ENCODE data around the gene S100A9. TPM values are rescaled to one million over a fixed set of nuclear protein-coding genes. Genes with fewer than 3 reads are reported as not detected.

The S100A9 gene
- total RNA-seq, 1 experiment from 2014 or later, result 126 TPM

- Mint-ChIP-seq H3K4me3 (ENCODE audit: unreplicated experiment) (no peak overlapping the region), H3K4me1 (ENCODE audit: insufficient read depth, unreplicated experiment) (peaks cover 62% of the 10 kb centered on the region), H3K36me3 (ENCODE audit: insufficient read depth, unreplicated experiment) (no peaks in the 10 kb centered on the region), H3K27ac (ENCODE audit: low read depth, unreplicated experiment) (no peak overlapping the region), H3K9me3 (ENCODE audit: unreplicated experiment) (no peaks in the 10 kb centered on the region), H3K27me3 (ENCODE audit: insufficient read depth, unreplicated experiment) (no peaks in the 10 kb centered on the region)
- no peak for DNase-seq (ENCODE audit: unreplicated experiment)
- intact Hi-C loops (cut with micrococcal nuclease), result no loop called here
- ChIA-PET CTCF (interaction anchor here (0.6 to 9.3 kb wide), 3 partner anchors 38 to 297 kb away, joined by 3 to 92 read pairs (median 5); no protein-coding TSS in a partner anchor), POLR2A (interaction anchor here (6.7 kb wide), 1 partner anchor 17 kb away, joined by 44 read pairs; the partner anchor contains the start of gene S100A12)
- no TSS peak for BruUV-seq (replicated peaks)
- TF ChIP-seq CTCF (IDR thresholded peaks at IDR 0.05; ENCODE audit: unreplicated experiment), result no peak
Observed at GRCh38 chr1:153392258-153392657, 34.6 kb downstream of the S100A9 start.

GRCh38 chr1:153392822-153393221 lies 35.2 kb downstream of the S100A9 start:
- no peak for TF ChIP-seq CTCF (IDR thresholded peaks at IDR 0.05; ENCODE audit: unreplicated experiment)
- H3K27me3 Mint-ChIP-seq (ENCODE audit: insufficient read depth, unreplicated experiment), result no peaks in the 10 kb centered on the region
- no peak overlapping the region for H3K4me3 Mint-ChIP-seq (ENCODE audit: unreplicated experiment)
- no peaks in the 10 kb centered on the region for H3K36me3 Mint-ChIP-seq (ENCODE audit: insufficient read depth, unreplicated experiment)
- ChIA-PET POLR2A (interaction anchor here (0.7 to 6.7 kb wide), 4 partner anchors 8 to 584 kb away, joined by 4 to 44 read pairs (median 6); partner anchors contain the start of genes S100A12 and S100A9), CTCF (interaction anchor here (0.5 to 9.3 kb wide), 5 partner anchors 17 to 453 kb away, joined by 3 to 92 read pairs (median 3); partner anchors contain the start of gene S100A12)
- intact Hi-C loops (cut with micrococcal nuclease), result no loop called here
- H3K4me1 Mint-ChIP-seq (ENCODE audit: insufficient read depth, unreplicated experiment), result peaks cover 58% of the 10 kb centered on the region
- H3K9me3 Mint-ChIP-seq (ENCODE audit: unreplicated experiment), result no peaks in the 10 kb centered on the region
- BruUV-seq (replicated peaks), result no TSS peak
- H3K27ac Mint-ChIP-seq (ENCODE audit: low read depth, unreplicated experiment), result no peak overlapping the region
- DNase-seq (ENCODE audit: unreplicated experiment), result no peak

- TF ChIP-seq CTCF (IDR thresholded peaks at IDR 0.05; ENCODE audit: unreplicated experiment), result no peak
- Mint-ChIP-seq H3K4me3 (ENCODE audit: unreplicated experiment) (no peak overlapping the region), H3K36me3 (ENCODE audit: insufficient read depth, unreplicated experiment) (no peaks in the 10 kb centered on the region), H3K27ac (ENCODE audit: low read depth, unreplicated experiment) (no peak overlapping the region), H3K4me1 (ENCODE audit: insufficient read depth, unreplicated experiment) (peaks cover 55% of the 10 kb centered on the region), H3K9me3 (ENCODE audit: unreplicated experiment) (no peaks in the 10 kb centered on the region), H3K27me3 (ENCODE audit: insufficient read depth, unreplicated experiment) (no peaks in the 10 kb centered on the region)
- intact Hi-C loops (cut with micrococcal nuclease), result no loop called here
- peak; percentile 95 for DNase-seq (ENCODE audit: unreplicated experiment)
- POLR2A ChIA-PET, result interaction anchor here (1.0 to 6.7 kb wide), 5 partner anchors 9 to 37 kb away, joined by 3 to 44 read pairs (median 11); partner anchors contain the start of genes S100A12 and S100A9
- no TSS peak for BruUV-seq (replicated peaks)
- CTCF ChIA-PET, result interaction anchor here (0.5 to 9.3 kb wide), 3 partner anchors 27 to 738 kb away, joined by 4 to 92 read pairs (median 7); no protein-coding TSS in a partner anchor
Observed at GRCh38 chr1:153393926-153394325, 36.3 kb downstream of the S100A9 start.

GRCh38 chr1:153394391-153394790 lies 36.7 kb downstream of the S100A9 start:
- no peaks in the 10 kb centered on the region for H3K9me3 Mint-ChIP-seq (ENCODE audit: unreplicated experiment)
- BruUV-seq (replicated peaks), result no TSS peak
- peaks cover 2% of the 10 kb centered on the region for H3K27me3 Mint-ChIP-seq (ENCODE audit: insufficient read depth, unreplicated experiment)
- CTCF ChIA-PET, result interaction anchor here (0.5 to 9.3 kb wide), 6 partner anchors 9 to 739 kb away, joined by 3 to 92 read pairs (median 6); no protein-coding TSS in a partner anchor
- no peak overlapping the region for H3K27ac Mint-ChIP-seq (ENCODE audit: low read depth, unreplicated experiment)
- POLR2A ChIA-PET, result interaction anchor here (1.1 to 6.7 kb wide), 6 partner anchors 9 to 41 kb away, joined by 3 to 44 read pairs (median 8); partner anchors contain the start of genes S100A12 and S100A9
- peaks cover 53% of the 10 kb centered on the region for H3K4me1 Mint-ChIP-seq (ENCODE audit: insufficient read depth, unreplicated experiment)
- no peaks in the 10 kb centered on the region for H3K36me3 Mint-ChIP-seq (ENCODE audit: insufficient read depth, unreplicated experiment)
- no peak for DNase-seq (ENCODE audit: unreplicated experiment)
- TF ChIP-seq CTCF (IDR thresholded peaks at IDR 0.05; ENCODE audit: unreplicated experiment), result no peak
- intact Hi-C loops (cut with micrococcal nuclease), result no loop called here
- H3K4me3 Mint-ChIP-seq (ENCODE audit: unreplicated experiment), result no peak overlapping the region

All from MCF 10A (cell line).